ENCODE measurements around the gene GMDS.

DNA sequence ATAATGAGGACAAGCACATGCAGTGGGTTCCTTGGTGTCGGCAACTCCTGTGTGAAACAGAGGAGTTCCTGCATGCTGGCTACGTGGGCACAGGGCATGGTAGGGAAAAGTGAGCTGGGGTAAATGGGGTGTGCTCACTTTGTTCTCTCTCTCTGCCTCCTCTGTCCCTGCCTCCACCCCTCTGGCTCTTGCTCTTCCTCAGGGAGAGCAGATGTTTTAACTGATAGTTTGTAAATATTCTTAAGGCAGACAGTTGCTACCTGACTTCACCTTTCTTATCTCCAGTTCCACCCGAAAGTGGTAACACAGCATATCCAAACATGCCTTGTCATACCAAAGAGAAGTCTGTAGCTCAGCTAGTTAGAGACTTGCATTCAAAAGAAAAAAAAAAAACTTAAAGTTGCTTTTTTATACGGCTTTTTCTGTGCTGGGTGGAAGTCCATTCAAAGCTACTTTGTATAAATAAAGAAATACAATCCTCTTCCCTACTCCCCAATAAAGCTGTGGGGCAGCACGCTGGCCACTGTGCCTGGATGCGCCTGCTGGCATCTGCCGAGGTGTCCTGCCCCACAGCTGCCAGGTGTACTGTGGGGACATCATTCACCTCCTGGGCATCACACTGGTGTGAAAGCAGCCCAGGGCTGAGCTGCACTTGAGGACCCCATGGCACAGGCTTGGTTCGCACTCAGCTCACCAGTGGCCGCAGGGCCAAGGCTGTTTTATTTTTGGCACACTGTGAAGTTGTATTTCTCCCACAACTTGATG, 542.1 kb downstream of the GMDS start:
- no peak for TF ChIP-seq POLR2A (IDR thresholded peaks at IDR 0.05)
- TF ChIP-seq, protein P1, sequence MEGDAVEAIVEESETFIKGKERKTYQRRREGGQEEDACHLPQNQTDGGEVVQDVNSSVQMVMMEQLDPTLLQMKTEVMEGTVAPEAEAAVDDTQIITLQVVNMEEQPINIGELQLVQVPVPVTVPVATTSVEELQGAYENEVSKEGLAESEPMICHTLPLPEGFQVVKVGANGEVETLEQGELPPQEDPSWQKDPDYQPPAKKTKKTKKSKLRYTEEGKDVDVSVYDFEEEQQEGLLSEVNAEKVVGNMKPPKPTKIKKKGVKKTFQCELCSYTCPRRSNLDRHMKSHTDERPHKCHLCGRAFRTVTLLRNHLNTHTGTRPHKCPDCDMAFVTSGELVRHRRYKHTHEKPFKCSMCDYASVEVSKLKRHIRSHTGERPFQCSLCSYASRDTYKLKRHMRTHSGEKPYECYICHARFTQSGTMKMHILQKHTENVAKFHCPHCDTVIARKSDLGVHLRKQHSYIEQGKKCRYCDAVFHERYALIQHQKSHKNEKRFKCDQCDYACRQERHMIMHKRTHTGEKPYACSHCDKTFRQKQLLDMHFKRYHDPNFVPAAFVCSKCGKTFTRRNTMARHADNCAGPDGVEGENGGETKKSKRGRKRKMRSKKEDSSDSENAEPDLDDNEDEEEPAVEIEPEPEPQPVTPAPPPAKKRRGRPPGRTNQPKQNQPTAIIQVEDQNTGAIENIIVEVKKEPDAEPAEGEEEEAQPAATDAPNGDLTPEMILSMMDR (IDR thresholded peaks at IDR 0.05 in 4 of 5, conservative IDR thresholded peaks at IDR 0.05 in 1 of 5) = no peak

Data from gastrocnemius medialis (tissue), 4 donors.